Measurements from ENCODE around the gene COL8A2.

Gene COL8A2

DNA sequence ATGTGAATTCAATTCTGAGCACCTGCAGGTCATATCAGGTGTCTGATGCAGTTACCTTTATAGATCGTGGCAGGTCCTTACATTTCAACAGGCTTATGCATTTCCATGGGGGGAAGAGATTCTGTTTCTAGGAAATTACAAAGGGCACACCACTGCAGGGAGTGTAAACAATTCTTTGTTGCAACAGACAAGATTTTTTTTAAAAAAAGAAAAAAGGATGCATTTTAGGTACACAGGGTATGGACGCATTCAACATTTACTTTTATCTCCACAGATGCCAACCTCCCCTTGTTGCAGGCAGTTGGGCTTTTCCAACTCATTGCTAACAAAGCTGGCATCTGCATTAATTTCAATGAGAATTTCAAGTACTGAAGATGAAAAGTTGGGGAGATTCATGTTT lies 54.7 kb downstream of the COL8A2 start:
- H3K4me3 ChIP-seq (ENCODE audit: control insufficient read depth, low read depth, low read length), result no peak overlapping the region
- DNase-seq (ENCODE audit: low read depth), result no peak
- TF ChIP-seq, protein P1, sequence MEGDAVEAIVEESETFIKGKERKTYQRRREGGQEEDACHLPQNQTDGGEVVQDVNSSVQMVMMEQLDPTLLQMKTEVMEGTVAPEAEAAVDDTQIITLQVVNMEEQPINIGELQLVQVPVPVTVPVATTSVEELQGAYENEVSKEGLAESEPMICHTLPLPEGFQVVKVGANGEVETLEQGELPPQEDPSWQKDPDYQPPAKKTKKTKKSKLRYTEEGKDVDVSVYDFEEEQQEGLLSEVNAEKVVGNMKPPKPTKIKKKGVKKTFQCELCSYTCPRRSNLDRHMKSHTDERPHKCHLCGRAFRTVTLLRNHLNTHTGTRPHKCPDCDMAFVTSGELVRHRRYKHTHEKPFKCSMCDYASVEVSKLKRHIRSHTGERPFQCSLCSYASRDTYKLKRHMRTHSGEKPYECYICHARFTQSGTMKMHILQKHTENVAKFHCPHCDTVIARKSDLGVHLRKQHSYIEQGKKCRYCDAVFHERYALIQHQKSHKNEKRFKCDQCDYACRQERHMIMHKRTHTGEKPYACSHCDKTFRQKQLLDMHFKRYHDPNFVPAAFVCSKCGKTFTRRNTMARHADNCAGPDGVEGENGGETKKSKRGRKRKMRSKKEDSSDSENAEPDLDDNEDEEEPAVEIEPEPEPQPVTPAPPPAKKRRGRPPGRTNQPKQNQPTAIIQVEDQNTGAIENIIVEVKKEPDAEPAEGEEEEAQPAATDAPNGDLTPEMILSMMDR (IDR thresholded peaks at IDR 0.05; ENCODE audit: control insufficient read depth, insufficient read depth, low read depth, low read length, missing control alignments), result no peak

DNA sequence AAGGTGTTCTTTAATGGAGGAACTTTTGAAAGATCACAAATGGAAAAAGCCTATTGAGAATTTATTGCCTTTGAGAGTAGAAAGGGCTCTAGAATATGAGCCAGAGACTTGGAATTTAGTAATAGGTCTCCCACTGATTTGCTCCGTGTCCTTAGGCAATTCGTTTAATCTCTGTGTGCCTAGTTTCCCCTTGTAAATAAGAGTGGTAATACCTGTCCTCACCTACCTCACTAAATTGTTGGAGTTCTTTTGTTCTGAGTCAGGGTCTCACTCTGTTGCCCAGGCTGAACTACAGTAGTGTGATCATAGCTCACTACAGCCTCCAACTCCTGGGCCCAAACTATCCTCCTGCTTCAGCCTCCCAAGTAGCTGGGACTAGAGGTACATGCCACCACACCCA lies 56.2 kb downstream of the COL8A2 start:
- TF ChIP-seq, protein P1 (IDR thresholded peaks at IDR 0.05; ENCODE audit: control insufficient read depth, insufficient read depth, low read depth, low read length, missing control alignments), result no peak
- DNase-seq (ENCODE audit: low read depth), result no peak
- H3K4me3 ChIP-seq (ENCODE audit: control insufficient read depth, low read depth, low read length), result no peak overlapping the region

DNA sequence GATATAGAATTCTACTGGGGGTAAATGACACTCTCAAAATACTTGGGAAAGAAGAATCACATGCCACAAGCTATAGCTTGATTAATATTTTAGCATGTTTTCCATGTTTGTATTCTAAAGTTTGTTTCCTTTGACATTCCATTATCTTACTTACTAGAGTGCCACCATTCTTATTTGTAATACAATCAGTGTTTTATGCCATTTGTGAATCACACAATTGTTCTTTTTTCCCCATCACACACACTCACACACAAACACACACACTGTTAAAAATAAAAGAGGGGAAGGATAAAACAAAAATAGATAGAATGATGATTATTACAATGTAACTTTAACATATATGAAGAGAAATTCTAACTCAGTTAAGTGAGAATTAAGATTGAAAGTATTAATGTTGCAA lies 57.2 kb downstream of the COL8A2 start:
- H3K4me3 ChIP-seq (ENCODE audit: control insufficient read depth, low read depth, low read length), result no peak overlapping the region
- no peak for DNase-seq (ENCODE audit: low read depth)
- TF ChIP-seq, protein P1 (IDR thresholded peaks at IDR 0.05; ENCODE audit: control insufficient read depth, insufficient read depth, low read depth, low read length, missing control alignments), result no peak

GRCh38 chr1:36062315-36062714 lies 62.7 kb downstream of the COL8A2 start:
- TF ChIP-seq, protein P1 (IDR thresholded peaks at IDR 0.05; ENCODE audit: control insufficient read depth, insufficient read depth, low read depth, low read length, missing control alignments), result no peak
- no peak for DNase-seq (ENCODE audit: low read depth)

GRCh38 chr1:36055706-36056105 lies 69.3 kb downstream of the COL8A2 start:
- TF ChIP-seq, protein P1 (IDR thresholded peaks at IDR 0.05; ENCODE audit: control insufficient read depth, insufficient read depth, low read depth, low read length, missing control alignments), result no peak
- H3K4me3 ChIP-seq (ENCODE audit: control insufficient read depth, low read depth, low read length), result no peak overlapping the region
- DNase-seq (ENCODE audit: low read depth), result no peak

More at GRCh38 chr1:36062315-36062714, 62.7 kb downstream of the COL8A2 start:
- H3K4me3 ChIP-seq (ENCODE audit: control insufficient read depth, low read depth, low read length), result no peak overlapping the region

GRCh38 chr1:36053978-36054377 lies 71.0 kb downstream of the COL8A2 start:
- no peak overlapping the region for H3K4me3 ChIP-seq (ENCODE audit: control insufficient read depth, low read depth, low read length)
- DNase-seq (ENCODE audit: low read depth), result no peak
- TF ChIP-seq, protein P1 (IDR thresholded peaks at IDR 0.05; ENCODE audit: control insufficient read depth, insufficient read depth, low read depth, low read length, missing control alignments), result no peak

- no peak for DNase-seq (ENCODE audit: low read depth)
- no peak overlapping the region for H3K4me3 ChIP-seq (ENCODE audit: control insufficient read depth, low read depth, low read length)
- TF ChIP-seq, protein P1 (IDR thresholded peaks at IDR 0.05; ENCODE audit: control insufficient read depth, insufficient read depth, low read depth, low read length, missing control alignments), result no peak
Measured at GRCh38 chr1:36051821-36052220, 73.2 kb downstream of the COL8A2 start.

All from AG09309 (cell line).